ENCODE data around the gene ERVFRD-1.

Gene ERVFRD-1, protein sequence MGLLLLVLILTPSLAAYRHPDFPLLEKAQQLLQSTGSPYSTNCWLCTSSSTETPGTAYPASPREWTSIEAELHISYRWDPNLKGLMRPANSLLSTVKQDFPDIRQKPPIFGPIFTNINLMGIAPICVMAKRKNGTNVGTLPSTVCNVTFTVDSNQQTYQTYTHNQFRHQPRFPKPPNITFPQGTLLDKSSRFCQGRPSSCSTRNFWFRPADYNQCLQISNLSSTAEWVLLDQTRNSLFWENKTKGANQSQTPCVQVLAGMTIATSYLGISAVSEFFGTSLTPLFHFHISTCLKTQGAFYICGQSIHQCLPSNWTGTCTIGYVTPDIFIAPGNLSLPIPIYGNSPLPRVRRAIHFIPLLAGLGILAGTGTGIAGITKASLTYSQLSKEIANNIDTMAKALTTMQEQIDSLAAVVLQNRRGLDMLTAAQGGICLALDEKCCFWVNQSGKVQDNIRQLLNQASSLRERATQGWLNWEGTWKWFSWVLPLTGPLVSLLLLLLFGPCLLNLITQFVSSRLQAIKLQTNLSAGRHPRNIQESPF

DNA sequence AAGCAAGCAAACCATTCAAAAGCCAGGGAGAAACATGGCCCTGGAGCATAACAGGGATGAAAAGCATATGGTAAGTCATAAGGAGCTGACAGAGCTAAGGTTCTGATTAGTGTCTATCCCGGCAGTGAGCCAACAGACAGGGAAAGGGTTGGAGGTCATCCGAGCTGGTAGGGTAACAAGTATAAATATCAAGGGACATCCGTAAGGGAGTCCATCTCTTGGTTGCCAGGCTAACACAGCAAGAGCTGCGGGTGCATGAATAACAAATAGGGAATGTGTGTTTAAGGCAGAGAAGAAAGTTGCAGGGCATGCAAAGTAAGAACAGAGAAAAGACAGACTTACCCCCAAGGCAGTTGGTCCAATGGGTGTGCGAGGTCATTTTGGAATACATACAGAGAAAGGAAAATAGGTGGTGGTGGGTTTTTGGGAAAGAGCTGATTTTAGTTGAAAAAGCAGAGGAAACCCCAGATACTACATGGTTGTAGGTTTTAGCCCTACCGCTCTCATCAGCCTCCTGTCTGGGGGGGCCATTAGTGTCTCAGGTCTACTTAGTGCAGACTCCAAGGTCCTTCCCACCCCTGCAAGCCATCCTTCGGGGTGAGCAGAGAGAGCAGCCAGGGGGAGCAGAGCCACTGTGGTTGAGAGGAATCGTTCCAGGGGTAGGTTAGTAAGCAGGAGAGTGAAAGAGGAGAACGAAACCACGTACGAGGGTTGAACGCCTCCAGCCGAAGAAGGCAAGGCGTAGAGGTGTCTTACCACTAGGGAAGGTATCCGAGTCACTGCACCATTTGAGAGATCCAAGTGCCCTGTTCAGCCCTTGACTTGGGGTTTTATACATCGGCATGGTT is at the start of gene ERVFRD-1:
ERVFRD-1 (minus strand) TSS at position 805 of the 848 bp plus-strand sequence. CDS start 6,415 bp downstream, outside the sequence.
- no peak for DNase-seq (ENCODE audit: low read depth)

- DNase-seq (ENCODE audit: low read depth) = no peak
Observed at GRCh38 chr6:11160199-11160598, 48.7 kb upstream of the ERVFRD-1 start.

DNA sequence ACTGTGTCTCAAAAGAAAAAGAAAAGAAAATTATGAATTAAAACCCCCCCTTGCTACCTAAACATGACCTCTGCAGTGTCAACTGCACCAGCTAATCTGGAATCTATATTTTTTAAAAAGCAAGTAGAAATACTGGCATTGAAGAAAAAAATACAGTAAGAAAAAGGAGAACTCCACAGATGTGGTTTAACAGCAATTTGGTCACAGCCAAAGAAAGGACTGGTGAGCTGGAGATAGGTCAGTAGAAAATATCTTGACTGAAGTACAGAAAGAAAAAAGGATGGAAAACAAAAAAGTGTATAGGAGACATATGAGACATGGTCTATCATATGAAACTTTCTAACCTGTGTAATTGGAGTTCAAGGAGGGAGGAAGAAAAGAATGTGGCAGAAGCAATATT is 44.1 kb upstream of the ERVFRD-1 start:
- DNase-seq (ENCODE audit: low read depth) = no peak

DNA sequence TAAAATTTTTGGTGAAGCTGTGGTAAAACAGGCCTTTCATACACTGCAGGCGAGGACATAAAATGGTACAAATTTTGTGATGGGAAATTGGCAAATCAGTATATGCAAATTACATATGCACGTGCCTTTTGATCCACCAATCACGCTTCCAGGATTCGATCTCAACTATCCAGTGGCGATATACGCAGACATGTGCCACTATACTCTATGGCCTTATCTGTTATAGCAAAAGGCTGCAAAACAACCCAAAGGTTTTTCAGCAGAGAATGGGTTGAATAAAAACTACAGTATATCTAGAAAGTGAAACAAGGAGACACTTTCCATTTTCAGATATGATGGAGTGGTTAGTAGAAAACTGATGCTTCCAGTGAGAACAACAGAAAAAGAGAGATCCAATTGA is 41.9 kb upstream of the ERVFRD-1 start:
- no peak for DNase-seq (ENCODE audit: low read depth)

- DNase-seq (ENCODE audit: low read depth) = no peak
Observed at GRCh38 chr6:11152581-11152980, 41.1 kb upstream of the ERVFRD-1 start.

GRCh38 chr6:11151488-11151887 is 40.0 kb upstream of the ERVFRD-1 start:
- DNase-seq (ENCODE audit: low read depth) = no peak

GRCh38 chr6:11149551-11149950 is 38.0 kb upstream of the ERVFRD-1 start:
- DNase-seq (ENCODE audit: low read depth) = no peak

DNA sequence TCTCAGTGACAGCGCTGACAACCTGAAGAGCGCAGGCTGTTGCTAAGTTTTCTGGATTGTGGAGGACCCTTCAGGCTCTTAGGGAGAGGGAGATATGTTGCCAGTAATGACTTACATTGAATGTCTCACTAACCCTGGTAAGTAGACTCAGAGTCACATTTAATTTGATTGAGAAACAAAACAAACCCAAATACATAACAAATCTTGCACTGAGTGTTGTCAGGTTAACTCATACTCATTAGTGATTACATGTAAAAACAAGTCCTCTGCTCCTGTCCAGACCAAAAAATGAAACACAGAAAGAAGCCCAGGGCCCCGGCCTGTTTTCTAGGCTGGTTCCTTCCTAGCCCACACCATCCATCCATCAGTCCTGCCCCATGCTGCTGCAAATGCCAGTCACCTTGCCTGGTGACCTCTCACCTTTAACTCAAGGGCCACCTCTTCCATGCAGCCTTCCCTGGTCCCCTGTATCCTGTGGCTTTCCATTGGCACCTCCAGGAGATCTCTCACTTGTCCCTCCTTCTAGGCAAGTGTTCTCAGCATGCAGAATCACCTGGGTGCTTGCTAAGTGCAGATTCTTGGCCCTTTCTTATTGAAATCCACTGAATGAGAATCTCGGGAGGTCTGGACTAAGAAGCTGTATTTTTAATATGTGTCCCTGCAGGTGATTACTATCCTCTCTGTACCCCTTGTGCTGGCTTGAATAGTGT is 34.7 kb upstream of the ERVFRD-1 start:
- no peak for DNase-seq (ENCODE audit: low read depth)

GRCh38 chr6:11144393-11144851 is 32.9 kb upstream of the ERVFRD-1 start:
- peak; percentile 50 for DNase-seq (ENCODE audit: low read depth)

DNA sequence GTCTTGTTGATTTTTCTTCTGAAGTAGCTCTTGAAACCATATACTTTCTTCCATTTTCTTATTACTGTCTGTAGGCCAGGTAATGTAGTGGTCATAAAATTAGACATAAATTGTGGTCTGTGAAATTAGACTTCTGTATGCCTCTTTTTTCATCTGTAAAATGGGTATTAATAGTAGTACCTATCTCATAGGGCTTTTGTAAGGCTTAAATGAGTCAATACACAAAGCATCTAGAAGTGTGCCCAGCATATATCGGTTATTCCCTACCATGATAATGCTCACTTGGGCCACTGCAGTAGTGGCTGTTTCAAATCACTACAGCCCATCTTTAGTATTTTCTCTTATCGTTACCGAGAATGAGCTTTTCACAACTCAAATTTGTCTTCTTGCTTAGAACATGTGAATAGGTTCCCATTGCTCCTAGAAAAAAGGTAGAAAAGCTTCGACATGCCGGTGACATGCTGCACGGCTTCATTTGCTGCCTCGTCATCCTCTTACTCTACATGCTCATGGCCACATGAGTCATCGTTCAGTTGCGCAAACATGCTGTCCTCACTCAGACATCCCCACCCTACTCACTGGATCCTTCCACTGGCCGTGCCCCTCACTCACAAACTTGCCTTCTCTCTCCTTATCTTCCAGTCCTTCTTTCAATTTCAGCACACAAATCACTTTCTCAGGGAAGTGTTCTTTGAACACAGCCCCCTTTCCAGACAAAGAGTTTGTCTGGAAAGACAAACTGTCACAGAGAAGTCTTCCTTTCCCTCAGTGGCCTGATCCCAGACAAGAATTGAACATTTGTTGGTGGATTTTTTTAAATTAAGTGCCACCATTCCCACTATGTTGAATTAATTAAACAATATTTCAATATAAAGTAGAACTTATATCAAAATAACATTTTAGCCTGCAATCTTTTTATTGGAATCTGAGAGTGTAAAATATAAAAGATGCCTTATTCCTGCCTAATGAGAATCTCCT is 32.2 kb upstream of the ERVFRD-1 start:
- DNase-seq (ENCODE audit: low read depth) = peak; percentile 71

- no peak for DNase-seq (ENCODE audit: low read depth)
Observed at GRCh38 chr6:11142296-11143027, 30.9 kb upstream of the ERVFRD-1 start.

DNA sequence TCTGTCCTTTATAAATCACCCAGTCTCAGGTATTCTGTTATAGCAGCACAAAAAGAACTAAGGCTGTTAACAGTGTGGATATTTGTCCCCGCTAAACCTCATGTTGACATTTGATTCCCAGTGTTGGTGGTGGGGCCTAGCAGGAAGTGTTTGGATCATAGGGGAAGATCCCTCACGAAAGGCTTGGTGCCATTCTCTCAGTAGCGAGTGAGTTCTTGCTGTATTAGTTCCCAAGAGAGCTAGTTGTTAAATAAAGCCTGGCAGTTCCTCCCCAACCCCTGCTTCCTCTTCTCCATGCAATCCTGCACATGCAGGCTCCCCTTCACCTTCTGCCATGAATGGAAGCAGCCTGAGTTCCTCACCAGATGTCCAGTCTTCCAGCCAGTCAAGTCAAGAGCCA is 29.8 kb upstream of the ERVFRD-1 start:
- DNase-seq (ENCODE audit: low read depth) = no peak

GRCh38 chr6:11140056-11140455 is 28.5 kb upstream of the ERVFRD-1 start:
- no peak for DNase-seq (ENCODE audit: low read depth)

DNA sequence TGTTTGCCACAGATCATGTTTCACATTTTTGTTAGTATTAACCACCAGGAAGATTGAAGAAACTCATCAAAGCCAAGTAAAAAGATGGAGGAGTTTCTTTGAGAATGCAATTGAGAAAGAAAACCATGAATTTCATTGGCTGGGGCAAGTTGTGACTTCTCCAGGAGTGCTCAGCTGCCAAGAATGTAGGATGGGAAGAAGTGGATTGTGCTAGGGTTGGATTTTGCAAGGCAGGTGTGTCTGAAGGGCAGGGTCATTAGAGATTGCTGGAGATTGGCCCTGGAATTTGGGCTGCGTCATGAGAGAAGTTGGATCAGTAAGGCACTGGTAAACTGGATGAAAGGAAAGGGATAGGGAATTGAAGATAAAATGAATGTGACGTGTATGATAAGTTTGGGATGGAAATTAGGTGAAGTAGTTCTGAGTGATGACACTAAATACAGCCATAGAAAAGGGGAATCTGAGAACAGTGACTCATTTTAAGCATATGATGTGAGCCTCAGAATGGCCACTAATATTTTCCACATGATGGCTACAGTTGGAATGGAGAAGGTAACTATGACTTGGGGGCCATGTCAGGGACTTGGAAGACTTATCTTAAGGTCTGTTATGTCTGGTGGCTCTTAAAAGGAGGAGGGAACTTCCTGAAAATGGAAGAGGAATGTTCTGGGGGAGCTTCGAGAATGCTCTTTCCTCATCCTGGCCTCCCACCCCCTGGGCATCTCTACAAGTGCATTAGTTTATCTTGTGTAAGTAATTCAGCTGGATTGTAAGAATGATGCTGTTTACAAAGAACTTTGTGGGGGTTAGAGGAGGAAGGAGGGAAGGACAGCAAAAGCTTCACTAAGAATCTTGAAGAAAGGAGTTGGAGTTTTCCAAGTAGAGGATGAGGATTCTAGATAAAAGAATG is 27.8 kb upstream of the ERVFRD-1 start:
- no peak for DNase-seq (ENCODE audit: low read depth)

GRCh38 chr6:11136809-11137208 is 25.3 kb upstream of the ERVFRD-1 start:
- DNase-seq (ENCODE audit: low read depth) = no peak

DNA sequence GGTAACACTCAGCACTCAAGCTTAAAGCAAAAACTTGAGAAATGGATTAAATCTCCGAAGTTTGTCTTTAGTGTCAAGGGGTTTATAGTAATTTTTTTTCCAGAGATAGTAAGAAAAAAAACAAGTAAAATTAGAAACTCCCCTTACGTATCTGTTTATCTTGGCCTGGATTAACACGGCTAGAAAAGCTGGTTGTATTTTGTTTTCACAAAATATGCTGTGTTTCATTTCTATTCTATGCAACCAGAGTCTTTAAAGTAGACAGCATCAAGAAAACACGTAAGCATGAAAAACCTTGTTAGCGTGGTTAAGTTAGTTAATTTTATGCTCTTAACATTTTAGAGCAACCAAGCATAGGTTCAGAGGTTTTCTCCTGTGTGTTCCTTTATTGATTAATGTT is 21.8 kb upstream of the ERVFRD-1 start:
- DNase-seq (ENCODE audit: low read depth) = no peak

DNA sequence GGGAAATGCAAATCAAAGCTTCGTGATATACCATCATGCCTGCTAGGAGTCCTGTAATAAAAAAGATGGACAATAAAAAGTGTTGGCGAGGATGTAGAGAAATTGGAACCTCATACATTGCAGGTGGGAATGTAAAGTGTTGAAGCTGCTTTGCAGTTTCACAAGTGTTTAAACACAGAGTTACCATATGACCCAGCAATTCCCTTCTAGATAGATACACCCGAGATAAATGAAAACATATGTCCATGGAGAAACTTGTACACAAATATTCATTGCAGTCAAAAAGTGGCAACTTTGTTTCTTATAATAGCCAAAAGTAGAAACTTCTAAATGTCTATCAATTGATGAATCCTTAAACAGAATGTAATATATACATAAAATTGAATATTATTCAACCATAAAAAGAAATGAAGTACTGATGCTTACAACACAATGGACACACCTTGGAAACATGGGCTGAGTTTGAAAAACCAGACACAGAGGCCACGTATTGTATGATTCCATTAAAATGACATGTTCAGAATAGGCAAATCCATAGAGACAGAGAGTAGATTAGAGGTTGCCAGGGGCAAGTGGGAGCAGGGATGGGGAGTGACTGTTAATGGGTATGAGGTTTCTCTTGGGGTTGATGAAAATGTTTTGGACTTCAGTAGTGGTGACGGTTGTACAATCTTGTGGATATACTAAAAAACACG is 20.8 kb upstream of the ERVFRD-1 start:
- no peak for DNase-seq (ENCODE audit: low read depth)

DNA sequence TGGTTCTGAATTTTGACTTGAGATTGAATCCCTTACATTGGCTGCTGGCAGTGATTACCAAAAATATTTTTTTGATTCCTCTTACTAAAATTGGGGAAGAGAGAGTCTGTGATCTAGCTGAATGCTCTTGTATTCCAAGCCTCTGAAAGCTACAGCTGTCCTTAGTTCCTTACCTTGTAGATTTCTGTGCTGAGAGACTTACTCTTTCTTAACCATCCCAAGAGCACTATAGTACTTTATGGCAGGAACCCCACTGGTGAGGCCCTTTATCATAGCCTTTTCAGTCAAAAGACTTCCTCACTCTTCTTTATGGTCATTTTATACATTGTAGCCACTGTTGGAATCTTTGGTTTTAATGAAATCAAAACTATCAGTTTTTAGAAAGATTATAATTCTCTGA is 19.1 kb upstream of the ERVFRD-1 start:
- DNase-seq (ENCODE audit: low read depth) = no peak

Measured in stromal cell of bone marrow (primary cell).